HEK293 (cell line): Measurements from ENCODE around the gene SLC12A2.

Source experiments
- GLIS2 ChIP-seq: fragments of 450-650 bp; formaldehyde crosslinking; IDR thresholded peaks from 2 replicates; pipeline ENCODE4 v1.5.1; 2016; ENCODE audit warnings: missing biosample characterization, missing genetic modification characterization
- KLF16 ChIP-seq: fragments of 450-650 bp; formaldehyde crosslinking; IDR thresholded peaks from 2 replicates; pipeline ENCODE4 v1.5.1; 2017; ENCODE audit warnings: missing biosample characterization, missing genetic modification characterization
- RBAK ChIP-seq: fragments of 450-650 bp; formaldehyde crosslinking; IDR thresholded peaks from 2 replicates; pipeline ENCODE4 v1.5.1; 2016; ENCODE audit warnings: missing biosample characterization, missing genetic modification characterization
- REPIN1 ChIP-seq: fragments of 450-650 bp; formaldehyde crosslinking; IDR thresholded peaks from 2 replicates; pipeline ENCODE4 v1.5.1; 2017; ENCODE audit warnings: missing biosample characterization, missing genetic modification characterization, low read depth
- SETDB1 ChIP-seq: IDR thresholded peaks from one replicate; pipeline ENCODE4 v1.6.1; 2017; ENCODE audit warnings: mild to moderate bottlenecking, low read length, moderate library complexity, mixed read lengths; ENCODE audit not compliant: insufficient read length
- ZBTB21 ChIP-seq: fragments of 450-650 bp; formaldehyde crosslinking; IDR thresholded peaks from 2 replicates; pipeline ENCODE4 v1.5.1; 2017; ENCODE audit warnings: missing biosample characterization, missing genetic modification characterization
- ZFHX2 ChIP-seq: fragments of 450-650 bp; formaldehyde crosslinking; conservative IDR thresholded peaks from 2 replicates; pipeline ENCODE4 v1.5.1; 2016; ENCODE audit warnings: missing biosample characterization, missing genetic modification characterization
- ZFP41 ChIP-seq: fragments of 450-650 bp; formaldehyde crosslinking; IDR thresholded peaks from 2 replicates; pipeline ENCODE4 v1.5.1; 2016; ENCODE audit warnings: missing biosample characterization, missing genetic modification characterization, borderline replicate concordance
- ZNF10 ChIP-seq: fragments of 450-650 bp; formaldehyde crosslinking; IDR thresholded peaks from 2 replicates; pipeline ENCODE4 v1.5.1; 2017; ENCODE audit warnings: missing biosample characterization, missing genetic modification characterization
- ZNF112 ChIP-seq: fragments of 450-650 bp; formaldehyde crosslinking; IDR thresholded peaks from 2 replicates; pipeline ENCODE4 v1.5.0; 2017; ENCODE audit warnings: missing biosample characterization, missing genetic modification characterization
- ZNF121 ChIP-seq: fragments of 450-650 bp; formaldehyde crosslinking; IDR thresholded peaks from 2 replicates; pipeline ENCODE4 v1.5.1; 2016; ENCODE audit warnings: missing biosample characterization, missing genetic modification characterization
- ZNF140 ChIP-seq: fragments of 450-650 bp; formaldehyde crosslinking; IDR thresholded peaks from 2 replicates; pipeline ENCODE4 v1.5.1; 2016; ENCODE audit warnings: missing biosample characterization, missing genetic modification characterization
- ZNF16 ChIP-seq: fragments of 450-650 bp; formaldehyde crosslinking; IDR thresholded peaks from 2 replicates; pipeline ENCODE4 v1.5.1; 2016; ENCODE audit warnings: low read depth, missing biosample characterization, missing genetic modification characterization
- ZNF169 ChIP-seq: fragments of 450-650 bp; formaldehyde crosslinking; IDR thresholded peaks from 2 replicates; pipeline ENCODE4 v1.5.1; 2016; ENCODE audit warnings: missing biosample characterization, missing genetic modification characterization
- ZNF211 ChIP-seq: fragments of 450-650 bp; formaldehyde crosslinking; IDR thresholded peaks from 2 replicates; pipeline ENCODE4 v1.5.1; 2016; ENCODE audit warnings: low read depth, missing biosample characterization, missing genetic modification characterization
- ZNF302 ChIP-seq: fragments of 450-650 bp; formaldehyde crosslinking; IDR thresholded peaks from 2 replicates; pipeline ENCODE4 v1.5.1; 2016; ENCODE audit warnings: missing biosample characterization, missing genetic modification characterization, low read depth
- ZNF311 ChIP-seq: fragments of 450-650 bp; formaldehyde crosslinking; IDR thresholded peaks from 2 replicates; pipeline ENCODE4 v1.5.1; 2017; ENCODE audit warnings: missing biosample characterization, missing genetic modification characterization, borderline replicate concordance
- ZNF324 ChIP-seq: fragments of 450-650 bp; formaldehyde crosslinking; IDR thresholded peaks from 2 replicates; pipeline ENCODE4 v1.5.1; 2016; ENCODE audit warnings: missing biosample characterization, missing genetic modification characterization
- ZNF37A ChIP-seq: fragments of 450-650 bp; IDR thresholded peaks from 2 replicates; pipeline ENCODE4 v1.5.1; 2018; ENCODE audit warnings: missing biosample characterization, missing genetic modification characterization
- ZNF426 ChIP-seq: fragments of 450-650 bp; formaldehyde crosslinking; IDR thresholded peaks from 2 replicates; pipeline ENCODE4 v1.5.1; 2017; ENCODE audit warnings: missing biosample characterization, missing genetic modification characterization, mild to moderate bottlenecking, inconsistent platforms, moderate library complexity
- ZNF530 ChIP-seq: fragments of 450-650 bp; formaldehyde crosslinking; IDR thresholded peaks from 2 replicates; pipeline ENCODE4 v1.5.1; 2016; ENCODE audit warnings: low read depth, missing biosample characterization, missing genetic modification characterization
- ZNF555 ChIP-seq: fragments of 450-650 bp; formaldehyde crosslinking; conservative IDR thresholded peaks from 2 replicates; pipeline ENCODE4 v1.5.1; 2017; ENCODE audit warnings: missing biosample characterization, mild to moderate bottlenecking, missing genetic modification characterization, inconsistent platforms
- ZNF561 ChIP-seq: fragments of 450-650 bp; IDR thresholded peaks from 2 replicates; pipeline ENCODE4 v1.5.1; 2018; ENCODE audit warnings: missing biosample characterization, missing genetic modification characterization, borderline replicate concordance
- ZNF571 ChIP-seq: fragments of 450-650 bp; formaldehyde crosslinking; IDR thresholded peaks from 2 replicates; pipeline ENCODE4 v1.5.0; 2017; ENCODE audit warnings: missing biosample characterization, missing genetic modification characterization
- ZNF585B ChIP-seq: fragments of 450-650 bp; formaldehyde crosslinking; IDR thresholded peaks from 2 replicates; pipeline ENCODE4 v1.5.1; 2016; ENCODE audit warnings: missing biosample characterization, missing genetic modification characterization
- ZNF596 ChIP-seq: fragments of 450-650 bp; IDR thresholded peaks from 2 replicates; pipeline ENCODE4 v1.5.0; 2018; ENCODE audit warnings: missing biosample characterization, mild to moderate bottlenecking, missing genetic modification characterization, moderate library complexity
- ZNF629 ChIP-seq: fragments of 450-650 bp; formaldehyde crosslinking; IDR thresholded peaks from 2 replicates; pipeline ENCODE4 v1.5.1; 2017; ENCODE audit warnings: missing biosample characterization, missing genetic modification characterization
- ZNF658 ChIP-seq: fragments of 450-650 bp; formaldehyde crosslinking; IDR thresholded peaks from 2 replicates; pipeline ENCODE4; 2016; ENCODE audit warnings: missing biosample characterization, missing genetic modification characterization
- ZNF830 ChIP-seq: fragments of 450-650 bp; IDR thresholded peaks from 2 replicates; pipeline ENCODE4 v1.5.0; 2018; ENCODE audit warnings: missing biosample characterization, missing genetic modification characterization, low read depth, mild to moderate bottlenecking, moderate library complexity
- ZNF837 ChIP-seq: fragments of 450-650 bp; formaldehyde crosslinking; IDR thresholded peaks from 2 replicates; pipeline ENCODE4 v1.5.1; 2016; ENCODE audit warnings: missing biosample characterization, missing genetic modification characterization
- ZSCAN30 ChIP-seq: fragments of 450-650 bp; IDR thresholded peaks from 2 replicates; pipeline ENCODE4 v1.5.1; 2018; ENCODE audit warnings: missing biosample characterization, mild to moderate bottlenecking, missing genetic modification characterization, moderate library complexity
- TF ChIP-seq, protein P1 (sequence below): fragments of 450-650 bp; formaldehyde crosslinking; conservative IDR thresholded peaks from 2 replicates; pipeline ENCODE4 v1.5.1; 2016; ENCODE audit warnings: low read depth, missing biosample characterization, missing genetic modification characterization
- TF ChIP-seq, protein P2 (sequence below): fragments of 450-650 bp; formaldehyde crosslinking; IDR thresholded peaks from 2 replicates; pipeline ENCODE4 v1.5.1; 2016; ENCODE audit warnings: missing biosample characterization, missing genetic modification characterization
- TF ChIP-seq, protein P3 (sequence below): fragments of 450-650 bp; formaldehyde crosslinking; IDR thresholded peaks from 2 replicates; pipeline ENCODE4 v1.5.1; 2016; ENCODE audit warnings: missing biosample characterization, missing genetic modification characterization

SLC12A2 gene

DNA sequence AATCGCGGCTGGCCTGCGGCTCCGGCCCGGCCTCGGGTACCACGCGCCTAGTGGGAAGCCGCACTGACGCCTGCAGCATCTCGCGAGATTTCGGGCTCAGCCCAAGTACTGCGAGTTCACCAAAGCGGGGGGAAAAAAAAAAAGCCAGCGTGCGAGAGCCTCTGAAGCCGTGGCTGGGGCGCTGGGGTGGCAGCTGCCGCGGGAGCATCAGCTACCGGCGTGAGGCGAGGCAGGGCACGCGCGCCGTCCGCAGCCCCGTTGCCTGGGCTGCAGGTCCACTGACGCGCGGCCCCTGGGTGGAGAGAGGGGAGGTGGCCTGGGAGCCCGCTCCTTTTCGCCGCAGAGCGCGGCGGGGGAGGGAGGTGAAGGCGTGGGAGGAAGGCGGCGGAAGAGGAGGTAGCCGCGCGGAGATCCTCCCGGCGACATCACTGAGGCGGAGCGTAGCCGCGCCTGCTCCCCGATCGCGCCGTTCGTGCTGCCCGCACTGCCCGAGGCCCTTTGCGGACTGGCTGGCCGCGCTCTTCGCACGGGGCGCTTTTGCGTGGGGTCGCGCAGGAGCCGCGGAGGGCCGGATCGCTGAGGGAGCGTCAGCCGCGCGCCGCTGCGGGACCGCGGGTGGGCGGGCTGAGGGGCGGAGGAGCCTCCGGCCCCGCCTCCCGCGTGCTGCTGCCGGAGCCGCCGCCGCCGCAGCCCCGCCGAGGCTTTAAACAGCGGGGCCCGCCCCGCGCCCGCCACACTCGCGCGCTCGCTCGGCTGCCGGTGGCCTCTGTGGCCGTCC lies at the start of gene SLC12A2 (continued):
- no peak for TF ChIP-seq ZNF555
- 0 out of 2 replicates have a peak, but pooled peaks have one; percentile 32 for TF ChIP-seq ZNF596 (tag by site-specific recombination)
- no peak for TF ChIP-seq ZNF302
- TF ChIP-seq ZNF585B (tag by site-specific recombination): 0 out of 2 replicates have a peak, but pooled peaks have one; percentile 6
- TF ChIP-seq ZNF311 (tag by site-specific recombination): no peak
- TF ChIP-seq GLIS2 (tag by site-specific recombination): peak; percentile 97
- peak; percentile 91 for TF ChIP-seq KLF16
- no peak for TF ChIP-seq ZNF112 (tag by site-specific recombination)
- TF ChIP-seq ZNF121: peak; percentile 61
- TF ChIP-seq RBAK (tag by site-specific recombination): no peak
- no peak for TF ChIP-seq ZNF211 (tag by site-specific recombination)
- TF ChIP-seq ZNF169: 0 out of 2 replicates have a peak, but pooled peaks have one; percentile 28
- no peak for TF ChIP-seq ZFP41 (tag by site-specific recombination)
- TF ChIP-seq ZNF658 (tag by site-specific recombination): no peak
- TF ChIP-seq, protein P1, sequence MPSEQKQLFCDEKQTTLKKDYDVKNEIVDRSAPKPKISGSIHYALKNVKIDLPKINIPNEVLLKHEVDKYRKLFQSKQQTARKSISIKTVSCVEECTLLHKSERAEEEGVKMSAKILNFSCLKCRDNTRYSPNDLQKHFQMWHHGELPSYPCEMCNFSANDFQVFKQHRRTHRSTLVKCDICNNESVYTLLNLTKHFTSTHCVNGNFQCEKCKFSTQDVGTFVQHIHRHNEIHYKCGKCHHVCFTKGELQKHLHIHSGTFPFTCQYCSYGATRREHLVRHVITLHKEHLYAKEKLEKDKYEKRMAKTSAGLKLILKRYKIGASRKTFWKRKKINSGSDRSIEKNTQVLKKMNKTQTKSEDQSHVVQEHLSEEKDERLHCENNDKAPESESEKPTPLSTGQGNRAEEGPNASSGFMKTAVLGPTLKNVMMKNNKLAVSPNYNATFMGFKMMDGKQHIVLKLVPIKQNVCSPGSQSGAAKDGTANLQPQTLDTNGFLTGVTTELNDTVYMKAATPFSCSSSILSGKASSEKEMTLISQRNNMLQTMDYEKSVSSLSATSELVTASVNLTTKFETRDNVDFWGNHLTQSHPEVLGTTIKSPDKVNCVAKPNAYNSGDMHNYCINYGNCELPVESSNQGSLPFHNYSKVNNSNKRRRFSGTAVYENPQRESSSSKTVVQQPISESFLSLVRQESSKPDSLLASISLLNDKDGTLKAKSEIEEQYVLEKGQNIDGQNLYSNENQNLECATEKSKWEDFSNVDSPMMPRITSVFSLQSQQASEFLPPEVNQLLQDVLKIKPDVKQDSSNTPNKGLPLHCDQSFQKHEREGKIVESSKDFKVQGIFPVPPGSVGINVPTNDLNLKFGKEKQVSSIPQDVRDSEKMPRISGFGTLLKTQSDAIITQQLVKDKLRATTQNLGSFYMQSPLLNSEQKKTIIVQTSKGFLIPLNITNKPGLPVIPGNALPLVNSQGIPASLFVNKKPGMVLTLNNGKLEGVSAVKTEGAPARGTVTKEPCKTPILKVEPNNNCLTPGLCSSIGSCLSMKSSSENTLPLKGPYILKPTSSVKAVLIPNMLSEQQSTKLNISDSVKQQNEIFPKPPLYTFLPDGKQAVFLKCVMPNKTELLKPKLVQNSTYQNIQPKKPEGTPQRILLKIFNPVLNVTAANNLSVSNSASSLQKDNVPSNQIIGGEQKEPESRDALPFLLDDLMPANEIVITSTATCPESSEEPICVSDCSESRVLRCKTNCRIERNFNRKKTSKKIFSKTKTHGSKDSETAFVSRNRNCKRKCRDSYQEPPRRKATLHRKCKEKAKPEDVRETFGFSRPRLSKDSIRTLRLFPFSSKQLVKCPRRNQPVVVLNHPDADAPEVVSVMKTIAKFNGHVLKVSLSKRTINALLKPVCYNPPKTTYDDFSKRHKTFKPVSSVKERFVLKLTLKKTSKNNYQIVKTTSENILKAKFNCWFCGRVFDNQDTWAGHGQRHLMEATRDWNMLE (tag by site-specific recombination): no peak
- no peak for TF ChIP-seq ZNF830
- peak; percentile 64; the same call in 1 of the 2 replicates for TF ChIP-seq ZNF629
- peak; percentile 93 for TF ChIP-seq ZNF10 (tag by site-specific recombination)
- TF ChIP-seq ZBTB21 (tag by site-specific recombination): no peak
- TF ChIP-seq ZNF140 (tag by site-specific recombination): peak; percentile 30; the same call in 1 of the 2 replicates
- no peak; the same call in 1 of the 2 replicates for TF ChIP-seq ZNF837 (tag by site-specific recombination)
- peak; percentile 28; the same call in 1 of the 2 replicates for TF ChIP-seq ZNF561 (tag by site-specific recombination)
- peak; percentile 18; the same call in 1 of the 2 replicates for TF ChIP-seq REPIN1 (tag by site-specific recombination)
- TF ChIP-seq, protein P2, sequence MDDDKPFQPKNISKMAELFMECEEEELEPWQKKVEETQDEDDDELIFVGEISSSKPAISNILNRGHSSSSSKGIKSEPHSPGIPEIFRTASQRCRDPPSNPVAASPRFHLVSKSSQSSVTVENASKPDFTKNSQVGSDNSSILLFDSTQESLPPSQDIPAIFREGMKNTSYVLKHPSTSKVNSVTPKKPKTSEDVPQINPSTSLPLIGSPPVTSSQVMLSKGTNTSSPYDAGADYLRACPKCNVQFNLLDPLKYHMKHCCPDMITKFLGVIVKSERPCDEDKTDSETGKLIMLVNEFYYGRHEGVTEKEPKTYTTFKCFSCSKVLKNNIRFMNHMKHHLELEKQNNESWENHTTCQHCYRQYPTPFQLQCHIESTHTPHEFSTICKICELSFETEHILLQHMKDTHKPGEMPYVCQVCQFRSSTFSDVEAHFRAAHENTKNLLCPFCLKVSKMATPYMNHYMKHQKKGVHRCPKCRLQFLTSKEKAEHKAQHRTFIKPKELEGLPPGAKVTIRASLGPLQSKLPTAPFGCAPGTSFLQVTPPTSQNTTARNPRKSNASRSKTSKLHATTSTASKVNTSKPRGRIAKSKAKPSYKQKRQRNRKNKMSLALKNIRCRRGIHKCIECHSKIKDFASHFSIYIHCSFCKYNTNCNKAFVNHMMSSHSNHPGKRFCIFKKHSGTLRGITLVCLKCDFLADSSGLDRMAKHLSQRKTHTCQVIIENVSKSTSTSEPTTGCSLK: no peak
- TF ChIP-seq ZNF530 (tag by site-specific recombination): no peak
- TF ChIP-seq ZFHX2 (tag by site-specific recombination): peak; percentile 97
- no peak for TF ChIP-seq ZNF426 (tag by site-specific recombination)
- no peak for TF ChIP-seq ZNF37A (tag by site-specific recombination)
- no peak for TF ChIP-seq ZNF16
- peak; percentile 21; the same call in 1 of the 2 replicates for TF ChIP-seq ZSCAN30 (tag by site-specific recombination)
- peak; percentile 82; the same call in 1 of the 2 replicates for TF ChIP-seq ZNF324 (tag by site-specific recombination)
- no peak for TF ChIP-seq ZNF571 (tag by site-specific recombination)
- TF ChIP-seq SETDB1: no peak
- TF ChIP-seq, protein P3, sequence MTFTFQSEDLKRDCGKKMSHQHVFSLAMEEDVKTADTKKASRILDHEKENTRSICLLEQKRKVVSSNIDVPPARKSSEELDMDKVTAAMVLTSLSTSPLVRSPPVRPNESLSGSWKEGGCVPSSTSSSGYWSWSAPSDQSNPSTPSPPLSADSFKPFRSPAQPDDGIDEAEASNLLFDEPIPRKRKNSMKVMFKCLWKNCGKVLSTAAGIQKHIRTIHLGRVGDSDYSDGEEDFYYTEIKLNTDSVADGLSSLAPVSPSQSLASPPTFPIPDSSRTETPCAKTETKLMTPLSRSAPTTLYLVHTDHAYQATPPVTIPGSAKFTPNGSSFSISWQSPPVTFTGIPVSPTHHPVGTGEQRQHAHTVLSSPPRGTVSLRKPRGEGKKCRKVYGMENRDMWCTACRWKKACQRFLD (tag by site-specific recombination): no peak
